T47D (cell line): ENCODE results near the gene THAP7.

ENCODE experiments used
- DNase-seq, 2 experiments: peaks; one replicate each; pipeline versions ENCODE4 v3.0.0 to v3.0.0-alpha.2; 2011 to 2012; ENCODE audit warnings: low read depth in 1 of 2, low spot score in 1 of 2
- JUND ChIP-seq: IDR thresholded peaks from 2 replicates; pipeline ENCODE4 v1.6.1; 2012; ENCODE audit warnings: low read depth
- in situ Hi-C: cut with HindIII; loops from 2 replicates; pipeline ENCODE4 v1.10.0; 2016; ENCODE audit warnings: low sequenced_read_pairs, low pct_unique_long_range_greater_than_20kb

The THAP7 gene

DNA sequence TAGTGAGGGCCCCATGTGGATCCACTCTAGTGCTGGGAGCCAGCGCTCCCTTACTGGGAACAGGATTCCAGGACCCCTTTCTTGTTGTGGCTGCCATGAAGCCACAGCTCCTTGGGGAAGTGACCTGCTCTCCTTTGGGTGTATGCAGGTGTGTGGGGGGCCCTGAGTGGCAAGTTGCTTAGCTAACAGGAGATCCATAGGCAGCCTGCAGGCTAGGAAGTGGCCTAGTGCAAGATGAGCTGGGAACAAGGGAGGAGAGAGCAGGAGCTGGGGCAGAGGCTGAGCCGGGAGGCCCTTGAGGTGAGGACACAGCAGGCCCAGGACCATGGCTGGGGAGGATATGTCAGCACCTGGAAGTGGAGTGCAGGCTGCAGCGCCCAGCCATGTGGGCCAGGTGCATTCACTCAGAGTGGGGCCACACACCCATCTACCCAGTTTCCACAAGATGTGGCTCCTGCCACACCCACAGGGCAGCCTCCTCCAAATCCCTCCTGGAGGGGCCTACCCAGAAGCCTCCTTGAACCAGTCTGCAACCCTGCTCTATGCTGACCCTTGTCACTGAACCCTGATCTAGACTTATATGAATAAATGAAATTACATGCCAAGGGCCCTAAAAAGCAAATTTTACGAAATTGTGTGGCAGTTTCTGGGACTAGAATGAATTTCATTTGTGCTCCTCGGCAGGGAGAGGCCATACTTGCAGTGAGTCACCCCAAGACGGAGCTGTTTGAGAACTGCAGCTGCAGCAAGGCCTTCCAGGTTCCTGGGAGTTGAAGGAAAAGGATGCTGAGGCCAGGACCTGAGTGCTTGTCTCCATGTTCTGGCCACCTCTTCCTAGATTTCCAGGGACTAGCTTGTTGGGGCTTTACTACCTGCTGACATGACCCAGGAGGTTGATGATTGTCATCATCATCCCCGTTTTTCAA, 3.2 kb downstream of the THAP7 start:
- DNase-seq: no peak
- TF ChIP-seq JUND: no peak
- in situ Hi-C loops: no loop called here

DNA sequence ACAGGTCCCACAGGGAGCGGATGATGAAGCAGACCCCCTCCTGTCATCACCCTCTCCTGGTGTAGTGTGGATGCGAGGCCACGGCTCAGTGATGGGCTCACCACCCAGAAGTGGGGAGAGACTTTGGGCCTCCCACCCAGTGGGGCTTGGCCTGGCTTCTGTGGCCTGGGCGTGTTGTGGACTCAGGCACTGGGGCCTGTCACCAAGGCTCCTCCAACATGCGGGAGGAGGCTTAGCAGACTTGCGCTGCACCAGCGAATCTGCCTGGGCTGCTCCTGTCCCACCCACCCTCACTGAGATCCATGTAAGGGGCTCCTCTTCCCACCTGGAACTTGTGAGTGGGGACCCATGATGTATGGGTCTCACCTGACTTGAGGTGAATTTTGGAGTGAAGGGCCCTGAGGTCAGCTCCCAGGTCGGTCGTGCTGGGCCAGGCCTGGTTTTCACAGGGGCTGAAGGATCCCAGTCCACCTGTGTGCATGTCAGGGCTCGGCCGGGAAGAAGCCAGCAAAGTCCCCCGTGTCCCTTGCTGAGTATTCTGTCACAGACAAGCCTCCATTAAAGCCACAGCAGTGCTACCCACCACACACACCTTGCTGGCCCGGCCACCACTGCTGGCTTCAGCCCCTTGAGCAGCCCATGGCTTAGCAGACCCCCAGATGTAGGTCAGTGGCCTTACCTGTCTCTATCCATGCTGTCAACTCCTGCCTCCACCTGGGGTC, 4.2 kb downstream of the THAP7 start:
- no peak for TF ChIP-seq JUND
- in situ Hi-C loops: no loop called here
- DNase-seq: no peak

DNA sequence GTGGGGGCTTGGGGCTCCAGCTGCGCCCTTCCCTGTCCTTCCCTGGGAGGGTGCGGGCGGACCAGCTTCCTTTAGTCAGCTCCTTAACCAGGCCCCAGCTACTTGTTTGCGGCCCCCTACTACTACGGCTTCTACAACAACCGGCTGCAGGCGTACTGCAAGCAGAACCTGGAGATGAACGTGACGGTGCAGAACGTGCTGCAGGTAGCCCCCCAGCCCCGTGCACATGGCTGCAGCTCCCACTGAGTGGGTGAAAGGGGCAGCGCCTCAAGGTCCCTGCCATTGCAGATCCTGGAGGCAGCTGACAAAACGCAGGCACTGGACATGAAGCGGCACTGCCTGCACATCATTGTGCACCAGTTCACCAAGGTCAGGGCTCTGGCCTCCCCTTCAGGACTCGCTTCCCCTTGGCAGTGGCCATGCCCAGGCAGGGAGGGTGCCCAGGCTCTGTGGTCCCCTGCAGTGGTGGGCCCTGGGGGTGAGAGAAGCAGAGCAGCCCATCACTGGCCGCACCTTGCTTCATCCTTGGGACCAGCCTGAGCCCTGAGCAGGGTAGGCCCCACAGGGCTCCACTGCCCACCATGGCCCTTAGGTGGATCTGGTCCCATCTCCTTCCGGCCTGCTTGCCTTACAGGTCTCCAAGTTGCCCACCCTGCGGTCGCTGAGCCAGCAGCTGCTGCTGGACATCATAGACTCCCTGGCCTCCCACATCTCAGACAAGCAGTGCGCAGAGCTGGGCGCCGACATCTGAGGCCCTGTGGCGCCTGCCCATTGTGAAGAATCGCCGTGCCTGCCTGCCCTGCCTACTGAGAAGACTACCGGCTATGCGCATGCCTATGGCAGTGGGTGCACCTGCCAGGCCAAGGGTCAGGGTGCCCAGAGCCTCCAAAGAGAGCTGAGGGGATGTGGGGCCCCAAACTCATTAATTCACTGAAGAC, 5.1 kb downstream of the THAP7 start:
- no peak for DNase-seq
- TF ChIP-seq JUND: no peak
- in situ Hi-C loops: no loop called here

DNA sequence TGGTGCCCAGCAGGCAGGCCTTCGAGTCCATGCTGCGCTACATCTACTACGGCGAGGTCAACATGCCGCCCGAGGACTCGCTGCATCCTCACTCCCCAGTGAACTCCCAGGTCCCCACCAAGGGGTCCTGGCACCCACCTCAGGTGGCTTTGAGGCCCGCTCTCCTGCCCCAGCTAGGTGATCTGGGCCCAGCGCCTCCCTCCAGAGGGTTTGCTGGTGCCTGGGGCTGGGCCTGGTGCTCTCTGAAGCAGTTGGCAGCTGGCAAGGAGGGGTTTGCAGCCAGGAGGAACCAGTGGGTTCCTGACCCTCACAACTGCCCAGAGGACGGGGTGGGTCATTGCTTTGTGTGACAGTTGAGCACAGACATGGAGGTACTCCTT, 5.9 kb downstream of the THAP7 start:
- DNase-seq: no peak
- TF ChIP-seq JUND: no peak
- in situ Hi-C loops: no loop called here

DNA sequence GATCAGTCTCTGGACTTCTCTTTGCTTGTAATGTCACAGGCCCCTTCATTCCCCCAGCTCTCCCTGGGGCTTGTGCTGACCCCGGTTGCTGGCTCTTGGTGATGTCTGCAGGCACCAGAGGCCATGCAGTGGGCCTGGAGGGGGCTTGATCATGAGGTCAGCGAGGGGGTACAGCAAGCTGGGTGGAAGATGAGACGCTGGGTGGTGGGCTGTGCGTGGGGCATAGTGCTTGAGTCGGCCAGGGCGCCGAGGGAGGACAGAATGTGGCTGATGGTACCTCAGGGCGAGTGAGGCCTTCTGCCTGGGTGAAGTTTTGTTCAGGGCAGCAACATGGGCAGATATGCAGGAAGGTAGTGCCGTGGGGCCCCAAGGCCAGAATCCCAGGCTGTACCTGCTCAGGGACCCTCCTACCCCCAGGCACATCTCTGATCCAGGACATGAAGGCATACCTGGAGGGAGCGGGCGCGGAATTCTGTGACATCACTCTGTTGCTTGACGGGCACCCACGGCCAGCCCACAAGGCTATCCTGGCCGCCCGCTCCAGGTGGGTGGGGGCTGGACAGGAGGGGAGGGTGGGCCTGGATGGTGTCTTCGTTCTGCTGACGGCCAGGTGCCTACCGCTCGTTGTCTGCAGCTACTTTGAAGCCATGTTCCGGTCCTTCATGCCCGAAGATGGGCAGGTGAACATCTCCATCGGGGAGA, 6.4 kb downstream of the THAP7 start:
- in situ Hi-C loops: no loop called here

DNA sequence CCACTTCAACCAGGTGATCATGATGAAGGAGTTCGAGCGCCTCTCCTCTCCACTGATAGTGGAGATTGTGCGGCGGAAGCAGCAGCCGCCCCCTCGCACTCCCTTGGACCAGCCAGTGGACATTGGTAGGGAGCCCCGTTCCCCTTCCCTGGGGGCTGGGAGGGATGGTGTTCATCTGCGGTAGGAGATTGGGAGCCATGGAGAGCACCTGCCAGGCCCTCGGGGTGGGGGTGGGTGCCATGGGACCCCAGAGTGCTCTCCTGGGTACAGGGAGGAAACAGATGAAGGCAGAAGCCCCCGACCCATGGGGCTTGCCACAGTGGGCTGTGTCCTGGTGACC, 7.0 kb downstream of the THAP7 start:
- DNase-seq: no peak
- no peak for TF ChIP-seq JUND
- in situ Hi-C loops: no loop called here

More for the DNA sequence above, 6.4 kb downstream of the THAP7 start:
- DNase-seq: no peak
- no peak for TF ChIP-seq JUND

DNA sequence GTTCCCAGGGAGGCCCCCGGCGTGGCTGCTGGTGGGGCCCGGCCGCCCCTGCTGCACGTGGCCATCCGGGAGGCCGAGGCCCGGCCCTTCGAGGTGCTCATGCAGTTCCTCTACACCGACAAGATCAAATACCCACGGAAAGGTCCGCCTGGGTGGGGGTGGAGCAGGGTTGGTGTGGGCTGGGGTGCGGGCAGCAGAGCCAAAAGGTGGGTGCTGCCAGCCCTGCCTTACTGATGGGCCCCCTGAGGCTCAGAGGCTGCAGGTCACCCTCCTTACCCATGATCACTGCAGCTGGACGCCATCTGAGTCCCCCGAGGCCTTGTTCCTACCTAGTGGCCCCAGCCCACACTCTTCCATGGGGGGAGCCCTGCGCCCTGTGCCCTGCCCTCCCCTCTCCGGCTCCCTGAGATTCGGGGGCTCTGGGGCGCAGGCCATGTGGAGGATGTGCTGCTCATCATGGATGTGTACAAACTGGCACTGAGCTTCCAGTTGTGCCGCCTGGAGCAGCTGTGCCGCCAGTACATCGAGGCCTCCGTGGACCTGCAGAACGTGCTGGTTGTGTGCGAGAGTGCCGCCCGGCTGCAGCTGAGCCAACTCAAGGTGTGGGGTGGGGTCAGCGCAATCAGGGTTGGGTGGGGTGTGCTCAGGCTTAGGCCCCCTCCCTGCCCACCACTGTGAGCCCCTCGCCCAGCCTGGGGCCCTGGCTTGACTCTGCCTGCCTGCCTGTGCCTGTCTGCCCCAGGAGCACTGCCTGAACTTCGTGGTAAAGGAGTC, 7.6 kb downstream of the THAP7 start:
- in situ Hi-C loops: no loop called here

DNA sequence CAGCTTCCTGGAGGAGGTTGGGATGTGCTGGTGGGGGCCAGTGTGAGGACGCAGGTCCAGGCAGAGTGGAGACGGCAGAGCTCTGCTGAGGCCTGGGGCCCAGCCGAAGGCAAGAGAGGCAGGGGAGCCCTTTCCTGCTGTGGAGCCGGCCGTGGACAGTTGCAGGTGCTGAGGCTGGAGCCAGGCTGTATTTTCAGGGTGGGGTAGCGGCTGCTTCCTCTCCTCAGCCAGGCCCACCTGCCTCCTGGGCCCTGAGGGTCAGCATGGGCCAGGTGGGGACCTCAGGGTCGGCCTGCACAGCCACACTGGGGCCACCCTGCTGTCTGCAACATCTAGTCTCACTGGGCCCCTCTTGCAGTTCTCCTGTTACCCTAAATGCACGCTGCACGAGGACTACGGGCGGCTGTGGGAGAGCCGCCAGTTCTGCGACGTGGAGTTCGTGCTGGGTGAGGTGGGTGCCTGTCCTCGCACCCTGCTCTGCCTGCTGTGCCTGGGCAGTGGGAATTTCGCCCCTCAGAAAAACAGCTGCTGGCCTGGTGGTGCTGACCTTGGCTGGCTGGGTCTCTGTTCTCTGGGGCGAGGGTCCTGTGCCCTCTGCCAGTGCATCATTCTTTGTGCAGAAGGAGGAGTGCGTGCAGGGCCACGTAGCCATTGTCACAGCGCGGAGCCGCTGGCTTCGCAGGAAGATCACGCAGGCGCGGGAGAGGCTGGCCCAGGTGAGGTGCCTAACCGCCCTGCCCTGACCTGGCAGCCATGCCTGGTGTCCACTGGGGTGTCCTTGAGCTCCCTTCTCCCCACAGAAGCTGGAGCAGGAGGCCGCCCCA, 8.4 kb downstream of the THAP7 start:
- in situ Hi-C loops: no loop called here
- TF ChIP-seq JUND: no peak
- DNase-seq: no peak

More for the DNA sequence above, 7.6 kb downstream of the THAP7 start:
- TF ChIP-seq JUND: no peak
- no peak for DNase-seq

DNA sequence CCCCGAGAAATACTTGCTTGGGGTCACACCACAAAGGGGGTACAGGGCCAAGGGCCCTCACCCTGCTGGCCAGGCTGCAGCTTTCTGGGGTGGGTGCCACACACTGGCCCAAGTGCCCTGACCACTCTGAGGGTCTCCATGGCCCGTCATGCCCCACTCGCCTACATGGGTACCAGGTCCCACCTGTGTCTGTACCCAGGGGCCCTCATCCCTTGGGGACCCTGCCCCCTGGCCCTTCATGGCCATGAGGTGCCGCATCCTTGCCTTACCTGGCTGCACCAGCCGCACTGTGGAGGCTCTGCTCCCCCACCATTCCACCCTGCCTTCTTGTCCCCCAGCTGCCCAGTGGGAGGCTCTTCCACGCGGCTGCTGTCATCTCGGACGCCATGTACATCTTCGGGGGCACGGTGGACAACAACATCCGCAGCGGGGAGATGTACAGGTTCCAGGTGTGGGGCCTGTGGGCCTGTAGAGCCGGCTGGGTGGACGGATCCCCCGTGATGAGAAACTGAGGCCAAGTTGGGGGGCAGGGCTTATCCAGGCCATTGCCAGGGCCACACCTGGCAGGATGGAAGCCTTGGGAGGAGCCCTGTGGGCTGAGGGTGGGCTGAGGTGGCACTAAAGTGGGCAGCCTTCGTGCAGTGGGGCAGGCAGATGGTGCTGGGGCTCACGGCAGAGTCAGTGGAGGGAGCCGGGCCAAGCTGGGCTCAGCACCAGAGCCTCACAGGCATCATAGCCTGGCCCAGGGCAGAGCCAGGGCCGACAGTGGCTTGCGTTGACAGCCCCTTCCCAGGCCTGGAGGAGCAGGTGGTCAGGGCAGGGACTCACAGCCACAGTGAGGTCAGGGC, 9.2 kb downstream of the THAP7 start:
- DNase-seq: no peak
- no peak for TF ChIP-seq JUND

DNA sequence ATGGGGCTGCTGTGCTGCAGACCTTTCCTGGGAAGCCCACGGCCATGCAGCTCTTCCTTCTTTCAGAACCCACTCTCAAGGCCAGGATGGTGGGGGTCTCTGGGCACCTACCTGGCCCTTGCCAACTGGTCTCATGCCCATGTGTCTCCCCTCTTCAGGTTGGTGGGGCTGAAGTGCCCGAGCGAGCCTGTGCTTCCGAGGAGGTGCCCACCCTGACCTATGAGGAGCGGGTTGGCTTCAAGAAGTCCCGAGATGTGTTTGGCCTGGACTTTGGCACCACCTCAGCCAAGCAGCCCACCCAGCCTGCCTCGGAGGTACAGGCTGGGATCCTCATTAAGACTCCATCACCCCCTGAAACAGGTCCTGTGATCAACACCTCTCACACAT, 9.9 kb downstream of the THAP7 start:
- no peak for DNase-seq
- in situ Hi-C loops: no loop called here
- no peak for TF ChIP-seq JUND

More for the DNA sequence above, 9.2 kb downstream of the THAP7 start:
- in situ Hi-C loops: no loop called here
